Measurements from ENCODE around the gene FBXL13. TPM values are rescaled to one million over a fixed set of nuclear protein-coding genes. Genes with fewer than 3 reads are reported as not detected.

FBXL13 gene
- total and polyA plus RNA-seq, 8 donors: 0.42 to 2.4 (median 1.4) TPM

GRCh38 chr7:102891693-102892261 lies 182.8 kb downstream of the FBXL13 start:
- no peaks in the 10 kb centered on the region for H3K9me3 ChIP-seq
- intact Hi-C loops (cut with DNase I): no loop called here
- peak in 2 of 6 donors; percentile 26 to 44 for DNase-seq
- WGBS, 2 donors: 76 to 85% methylated on average over 1 of the region's 1 CpG
- ATAC-seq: peak in 3 of 4 donors; percentile 65 to 89 (median 79)
- H3K27ac ChIP-seq: no peak overlapping the region
- H3K27me3 ChIP-seq: no peaks in the 10 kb centered on the region
- no peak overlapping the region for H3K4me3 ChIP-seq
- peaks cover 0 to 11% (median 0%) of the 10 kb centered on the region in 3 donors for H3K4me1 ChIP-seq
- TF ChIP-seq CTCF (IDR thresholded peaks at IDR 0.05): no peak
- no peak for FAIRE-seq
- no peaks in the 10 kb centered on the region for H3K36me3 ChIP-seq

- peak overlapping the region in 1 of 4 donors; percentile 16 for H3K27ac ChIP-seq
- H3K4me3 ChIP-seq: no peak overlapping the region
- H3K36me3 ChIP-seq: no peaks in the 10 kb centered on the region
- H3K9me3 ChIP-seq: no peaks in the 10 kb centered on the region
- H3K4me1 ChIP-seq: peaks cover 0 to 11% (median 0%) of the 10 kb centered on the region in 3 donors
- no peak for DNase-seq
- 70 to 76% methylated on average over 5 of the region's 5 CpGs for WGBS, 2 donors
- no peaks in the 10 kb centered on the region for H3K27me3 ChIP-seq
- intact Hi-C loops (cut with DNase I): no loop called here
- TF ChIP-seq CTCF (IDR thresholded peaks at IDR 0.05): no peak
- ATAC-seq: no peak
- FAIRE-seq: no peak
These were observed 183.5 kb downstream of the FBXL13 start for GRCh38 chr7:102890971-102891692.

GRCh38 chr7:102890292-102890970 lies 184.2 kb downstream of the FBXL13 start:
- FAIRE-seq: no peak

GRCh38 chr7:102889851-102890250 lies 184.7 kb downstream of the FBXL13 start:
- peaks cover 0 to 11% (median 0%) of the 10 kb centered on the region in 3 donors for H3K4me1 ChIP-seq
- intact Hi-C loops (cut with DNase I): no loop called here
- 77 to 84% methylated on average over 2 of the region's 2 CpGs for WGBS, 2 donors
- ATAC-seq (no peak), FAIRE-seq (no peak), DNase-seq (no peak)
- no peaks in the 10 kb centered on the region for H3K9me3 ChIP-seq
- no peaks in the 10 kb centered on the region for H3K36me3 ChIP-seq
- no peaks in the 10 kb centered on the region for H3K27me3 ChIP-seq
- TF ChIP-seq CTCF (IDR thresholded peaks at IDR 0.05): no peak
- no peak overlapping the region for H3K27ac ChIP-seq
- H3K4me3 ChIP-seq: no peak overlapping the region

More at GRCh38 chr7:102890292-102890970, 184.2 kb downstream of the FBXL13 start:
- H3K4me1 ChIP-seq: peaks cover 0 to 11% (median 0%) of the 10 kb centered on the region in 3 donors
- intact Hi-C loops (cut with DNase I): no loop called here
- ATAC-seq (peak in 1 of 4 donors; percentile 49), DNase-seq (no peak)
- no peaks in the 10 kb centered on the region for H3K9me3 ChIP-seq
- H3K36me3 ChIP-seq: no peaks in the 10 kb centered on the region
- WGBS, 2 donors: 85 to 88% methylated on average over 2 of the region's 2 CpGs
- TF ChIP-seq CTCF (IDR thresholded peaks at IDR 0.05): no peak
- no peak overlapping the region for H3K4me3 ChIP-seq
- no peaks in the 10 kb centered on the region for H3K27me3 ChIP-seq
- H3K27ac ChIP-seq: no peak overlapping the region
